HCT116 (cell line): Measurements from ENCODE around the gene HOXB7. TPM values are rescaled to one million over a fixed set of nuclear protein-coding genes. Genes with fewer than 3 reads are reported as not detected.

Experiments used
- ATAC-seq: fragments of 200-7000 bp; cut with Tn5 transposase; 2 replicates; pipeline ENCODE4 v1.9.1; 2020; ENCODE audit warnings: mild to moderate bottlenecking, moderate library complexity
- BruUV-seq: library from RNA; stranded (reverse); fragments of 400-500 nt; replicated peaks from 2 replicates; lab custom pipeline; 2021; lab: Mats Ljungman, UMichigan
- CTCF ChIA-PET: fragments of 300-600 bp; sonication (Branson Sonifier 250); formaldehyde crosslinking; loops from one replicate; lab custom pipeline; 2021; ENCODE audit warnings: antibody characterized with exemption; lab: Charles Lee
- POLR2A ChIA-PET: fragments of 300-600, 350-600 bp; sonication (Branson Sonifier 250); formaldehyde crosslinking; loops from one replicate; lab custom pipeline; 2021; ENCODE audit warnings: antibody characterized with exemption; lab: Charles Lee
- RAD21 ChIA-PET, 2 experiments: fragments of 300-600 bp; sonication (Branson Sonifier 250); formaldehyde crosslinking; loops; one replicate each; lab custom pipeline; 2023; ENCODE audit warnings: low total read pairs in 2 of 2; ENCODE audit not compliant: uncharacterized antibody in 2 of 2, unreplicated experiment in 2 of 2, low non-redundant PET in 1 of 2; lab: Charles Lee
- DNase-seq: peaks from one replicate; pipeline ENCODE4 v3.0.0-alpha.2; 2010; ENCODE audit warnings: low read depth, low spot score
- H2AFZ ChIP-seq: fragments of 200-600 bp; shearing (Covaris generic), sonication (generic); 2 replicates; pipeline ENCODE4 v1.6.1; 2017; ENCODE audit warnings: low read depth, mixed run types, mixed read lengths, antibody characterized with exemption, low read length; ENCODE audit not compliant: poor library complexity, severe bottlenecking
- H3K27ac ChIP-seq: 2 replicates; pipeline ENCODE4 v1.5.1; 2012; ENCODE audit warnings: low read depth, low read length
- H3K27me3 ChIP-seq: fragments of 200-600 bp; sonication (generic); 2 replicates; pipeline ENCODE4 v1.6.1; 2016; ENCODE audit warnings: mixed run types, low read length, mixed read lengths; ENCODE audit not compliant: insufficient read depth
- H3K36me3 ChIP-seq, 2 experiments: fragments of 200-500 bp in 1 of 2; fragments of 200-600 bp in 1 of 2; sonication (Bioruptor generic) in 1 of 2; sonication (generic) in 1 of 2; 2 replicates each; pipeline versions ENCODE4 v1.5.1 to v1.6.1; 2014 to 2016; ENCODE audit warnings: low read length in 2 of 2, inconsistent platforms in 1 of 2, mixed read lengths in 1 of 2, mixed run types in 1 of 2; ENCODE audit not compliant: insufficient read depth in 2 of 2, control insufficient read depth in 1 of 2
- H3K4me1 ChIP-seq, 2 experiments: fragments of 200-600 bp in 1 of 2; sonication (generic) in 1 of 2; 2 replicates each; pipeline versions ENCODE4 v1.5.1 to v1.6.1; 2012 to 2017; ENCODE audit warnings: low read length in 2 of 2, inconsistent platforms in 1 of 2, mild to moderate bottlenecking in 1 of 2, mixed read lengths in 1 of 2, mixed run types in 1 of 2, moderate library complexity in 1 of 2; ENCODE audit not compliant: insufficient read depth in 2 of 2, control insufficient read depth in 1 of 2
- H3K4me2 ChIP-seq: fragments of 200-600 bp; sonication (generic); 2 replicates; pipeline ENCODE4 v1.6.1; 2017; ENCODE audit warnings: mixed run types, low read length, mixed read lengths
- H3K4me3 ChIP-seq, 2 experiments: fragments of 200-600 bp in 1 of 2; sonication (generic) in 1 of 2; replicated peaks in 1 of 2; 2 replicates each; pipeline ENCODE4 v1.5.1; 2011 to 2016; ENCODE audit warnings: low read length in 2 of 2, control low read depth in 1 of 2, low read depth in 1 of 2, mild to moderate bottlenecking in 1 of 2, mixed read lengths in 1 of 2, mixed run types in 1 of 2
- H3K79me2 ChIP-seq: fragments of 200-600 bp; sonication (generic); 2 replicates; pipeline ENCODE4 v1.6.1; 2017; ENCODE audit warnings: mild to moderate bottlenecking, mixed run types, low read length, moderate library complexity, mixed read lengths; ENCODE audit not compliant: insufficient read depth
- H3K9ac ChIP-seq: fragments of 200-600 bp; sonication (generic); 2 replicates; pipeline ENCODE4 v1.6.1; 2016; ENCODE audit warnings: low read length, mixed read lengths
- H3K9me2 ChIP-seq: fragments of 200-600 bp; sonication (generic), shearing (Covaris generic); 2 replicates; pipeline ENCODE4 v1.6.1; 2017; ENCODE audit warnings: mixed run types, mild to moderate bottlenecking, moderate library complexity; ENCODE audit not compliant: insufficient read depth
- H3K9me3 ChIP-seq, 2 experiments: fragments of 200-500 bp in 1 of 2; fragments of 200-600 bp in 1 of 2; sonication (Bioruptor generic) in 1 of 2; sonication (generic) in 1 of 2; 2 replicates each; pipeline ENCODE4 v1.6.1; 2014 to 2017; ENCODE audit warnings: low read length in 2 of 2, mixed read lengths in 2 of 2, inconsistent platforms in 1 of 2, low read depth in 1 of 2, mild to moderate bottlenecking in 1 of 2, mixed run types in 1 of 2, moderate library complexity in 1 of 2; ENCODE audit not compliant: control insufficient read depth in 1 of 2, insufficient read depth in 1 of 2
- H4K20me1 ChIP-seq: fragments of 200-600 bp; sonication (generic), shearing (Covaris generic); 2 replicates; pipeline ENCODE4 v1.6.1; 2017; ENCODE audit warnings: mixed run types, mild to moderate bottlenecking, moderate library complexity; ENCODE audit not compliant: insufficient read depth
- CTCF ChIP-seq, 3 experiments: fragments of 200-600 bp in 1 of 3; sonication (generic) in 1 of 3; IDR thresholded peaks in 2 of 3; conservative IDR thresholded peaks in 1 of 3; 2 replicates each; pipeline ENCODE4 v1.5.1; 2012 to 2017; ENCODE audit warnings: low read depth in 2 of 3, low read length in 2 of 3, antibody characterized with exemption in 1 of 3, borderline replicate concordance in 1 of 3, control low read depth in 1 of 3, mild to moderate bottlenecking in 1 of 3, mixed read lengths in 1 of 3, mixed run types in 1 of 3, moderate library complexity in 1 of 3; ENCODE audit not compliant: insufficient read depth in 1 of 3
- EGR1 ChIP-seq: IDR thresholded peaks from 2 replicates; pipeline ENCODE4 v1.6.1; 2012; ENCODE audit warnings: low read depth
- EZH2phosphoT487 ChIP-seq: fragments of 200-600 bp; IDR thresholded peaks from 2 replicates; pipeline ENCODE4 v1.6.1; 2018; ENCODE audit warnings: antibody characterized with exemption, borderline replicate concordance
- FOSL1 ChIP-seq: IDR thresholded peaks from 2 replicates; pipeline ENCODE4 v1.6.1; 2012; ENCODE audit warnings: low read depth
- MAX ChIP-seq: IDR thresholded peaks from 2 replicates; pipeline ENCODE4 v1.6.1; 2012
- RAD21 ChIP-seq: IDR thresholded peaks from 2 replicates; pipeline ENCODE4 v1.6.1; 2012; ENCODE audit warnings: low read depth, mild to moderate bottlenecking
- YY1 ChIP-seq: IDR thresholded peaks from 2 replicates; pipeline ENCODE4 v1.6.1; 2011; ENCODE audit warnings: low read length, low read depth, moderate library complexity, mild to moderate bottlenecking; ENCODE audit not compliant: insufficient replicate concordance; ENCODE audit errors: extremely low read depth
- intact Hi-C: fragments of 100-400 bp; cut with micrococcal nuclease; formaldehyde crosslinking; loops from 2 replicates; pipeline ENCODE4 v1.10.0; 2022
- total RNA-seq: library from RNA; stranded (reverse); gene quantifications from one replicate; pipeline ENCODE4 v1.2.1, GENCODE V29; 2021; ENCODE audit not compliant: unreplicated experiment
- TF ChIP-seq, protein P1 (sequence below): IDR thresholded peaks from 2 replicates; pipeline ENCODE4 v1.6.1; 2012

The HOXB7 gene
- total RNA-seq, 1 experiment from 2014 or later, result 33.6 TPM

- Histone ChIP-seq H3K4me3 (no peak overlapping the region), H3K79me2 (peaks cover 60% of the 10 kb centered on the region)
- no peak for DNase-seq
These were observed 42.1 kb downstream of the HOXB7 start for GRCh38 chr17:48568499-48569239.

More at GRCh38 chr17:48568499-48569239, 42.1 kb downstream of the HOXB7 start:
- intact Hi-C loops, result no loop called here
- Histone ChIP-seq H3K4me2 (no peak overlapping the region), H3K27me3 (no peaks in the 10 kb centered on the region), H3K9ac (no peak overlapping the region), H3K36me3 (no peaks in the 10 kb centered on the region; a peak in 1 of 4 replicates), H2AFZ (no peak overlapping the region), H3K9me2 (no peaks in the 10 kb centered on the region), H3K9me3 (no peaks in the 10 kb centered on the region), H3K4me1 (no peaks in the 10 kb centered on the region), H4K20me1 (no peaks in the 10 kb centered on the region), H3K27ac (no peak overlapping the region)
- ATAC-seq, result no peak
- ChIA-PET POLR2A (no interaction called here), RAD21 (no interaction called here), CTCF (no interaction called here)
- no peak for TF ChIP-seq CTCF (IDR thresholded peaks at IDR 0.05 in 2 of 3, conservative IDR thresholded peaks at IDR 0.05 in 1 of 3; ENCODE audit: borderline replicate concordance in 1 of 3, insufficient read depth in 1 of 3, low read depth in 2 of 3, low read length in 2 of 3)
- no peak for TF ChIP-seq EZH2phosphoT487
- TF ChIP-seq, protein P1, sequence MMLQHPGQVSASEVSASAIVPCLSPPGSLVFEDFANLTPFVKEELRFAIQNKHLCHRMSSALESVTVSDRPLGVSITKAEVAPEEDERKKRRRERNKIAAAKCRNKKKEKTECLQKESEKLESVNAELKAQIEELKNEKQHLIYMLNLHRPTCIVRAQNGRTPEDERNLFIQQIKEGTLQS, result no peak
- TF ChIP-seq MAX, result no peak
- TF ChIP-seq EGR1, result no peak
- no peak for TF ChIP-seq RAD21
- TF ChIP-seq FOSL1, result no peak
- TF ChIP-seq YY1, result no peak
- no TSS peak for BruUV-seq
